GM19463 (cell line): ENCODE data around the gene CYP26B1.

ENCODE experiments used
- ATAC-seq: cut with Tn5 transposase; IDR thresholded peaks from one replicate; pipeline ENCODE4 v1.9.1; 2021; ENCODE audit warnings: mild to moderate bottlenecking, moderate library complexity; ENCODE audit not compliant: unreplicated experiment

CYP26B1 gene

DNA sequence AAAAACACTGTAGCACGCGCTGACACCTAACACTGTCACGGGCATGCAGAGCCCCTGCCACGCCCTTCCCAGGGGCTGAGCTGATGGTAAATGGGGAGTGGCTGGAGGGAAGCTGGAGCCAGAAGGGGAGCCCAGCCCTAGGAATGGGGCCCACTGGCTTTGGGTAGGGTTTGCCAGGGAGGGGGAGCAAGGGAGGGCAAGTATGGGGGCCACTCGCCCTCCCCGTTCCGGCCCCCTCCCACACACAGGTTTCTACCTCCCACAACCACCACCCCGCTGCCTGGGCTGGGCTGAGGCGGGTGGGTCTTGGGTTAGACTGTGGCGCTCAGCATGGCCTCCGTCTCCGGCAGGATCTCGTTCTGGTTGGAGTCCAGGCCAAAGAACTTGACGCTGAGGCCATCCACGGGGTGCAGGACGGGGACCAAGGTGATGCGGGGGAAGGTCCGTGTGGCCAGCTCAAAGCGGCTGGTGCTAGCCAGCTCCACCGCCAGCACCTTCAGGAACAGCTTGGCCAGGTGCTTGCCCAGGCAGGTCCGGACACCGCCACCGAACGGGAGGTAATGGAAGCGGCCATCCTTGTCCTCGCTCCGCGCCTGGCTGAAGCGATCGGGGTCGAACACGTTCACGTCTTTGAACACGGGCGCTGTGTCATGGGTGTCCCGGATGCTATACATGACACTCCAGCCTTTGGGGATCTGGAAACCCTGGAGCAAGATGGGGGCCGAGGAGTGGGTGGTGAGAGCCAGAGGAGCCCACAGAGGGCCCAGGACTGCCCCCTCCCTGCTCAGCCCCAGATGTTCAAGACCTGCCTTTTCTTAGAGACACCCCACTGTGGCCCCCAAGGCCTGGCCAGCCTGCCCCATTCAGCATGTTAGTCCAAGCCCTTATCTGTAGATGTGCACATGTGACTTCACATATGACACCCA, 15.5 kb downstream of the CYP26B1 start:
- no peak for ATAC-seq

DNA sequence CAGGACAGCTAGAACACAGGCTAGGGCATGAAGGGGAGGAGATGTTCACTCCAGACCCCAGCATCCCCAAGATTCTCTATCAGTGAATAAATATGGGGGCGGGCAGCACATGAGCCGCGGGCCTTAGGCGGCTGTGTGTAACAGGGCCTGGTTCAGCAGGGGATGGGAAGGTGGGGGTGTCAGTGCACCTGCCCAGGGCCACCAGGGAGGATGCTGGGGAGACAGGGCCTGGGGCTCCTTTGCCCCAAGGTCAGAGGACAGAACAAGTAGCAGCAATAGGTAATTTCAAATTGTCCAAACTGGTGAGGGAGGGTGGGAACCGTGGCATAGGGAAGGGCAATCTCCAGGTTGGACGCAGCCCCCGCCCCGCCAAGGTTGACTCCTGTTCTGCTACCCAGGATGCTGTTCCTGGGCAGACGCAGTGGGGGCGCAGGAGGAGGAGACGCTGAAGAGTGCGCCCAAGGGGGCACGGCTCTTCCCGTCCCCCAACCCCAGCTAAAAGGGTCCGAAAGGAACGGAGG, 16.2 kb downstream of the CYP26B1 start:
- ATAC-seq, result no peak

GRCh38 chr2:72130659-72131360, 16.9 kb downstream of the CYP26B1 start:
- ATAC-seq, result no peak

GRCh38 chr2:72129681-72130340, 17.9 kb downstream of the CYP26B1 start:
- ATAC-seq, result no peak

DNA sequence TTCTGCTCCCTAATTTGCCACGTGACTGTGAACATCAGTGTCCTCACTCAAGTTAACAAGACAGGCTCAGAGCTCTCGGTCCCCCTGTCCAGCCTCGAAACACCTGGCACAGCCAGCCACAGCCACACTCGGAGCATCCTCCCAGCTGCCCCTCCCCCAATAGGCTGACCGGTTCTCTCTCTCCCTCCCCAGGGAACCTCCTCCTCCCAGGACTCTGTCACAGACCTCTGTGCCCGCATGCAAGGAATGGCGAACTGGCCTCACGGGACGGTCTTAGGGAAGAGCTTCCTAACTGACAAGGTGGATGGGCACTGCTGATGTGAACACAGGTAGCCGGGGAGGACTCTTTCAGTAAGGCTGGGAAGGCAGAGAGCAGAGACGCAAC, 18.8 kb downstream of the CYP26B1 start:
- ATAC-seq, result no peak

- ATAC-seq, result no peak
Measured at GRCh38 chr2:72128059-72128842, 19.4 kb downstream of the CYP26B1 start.

DNA sequence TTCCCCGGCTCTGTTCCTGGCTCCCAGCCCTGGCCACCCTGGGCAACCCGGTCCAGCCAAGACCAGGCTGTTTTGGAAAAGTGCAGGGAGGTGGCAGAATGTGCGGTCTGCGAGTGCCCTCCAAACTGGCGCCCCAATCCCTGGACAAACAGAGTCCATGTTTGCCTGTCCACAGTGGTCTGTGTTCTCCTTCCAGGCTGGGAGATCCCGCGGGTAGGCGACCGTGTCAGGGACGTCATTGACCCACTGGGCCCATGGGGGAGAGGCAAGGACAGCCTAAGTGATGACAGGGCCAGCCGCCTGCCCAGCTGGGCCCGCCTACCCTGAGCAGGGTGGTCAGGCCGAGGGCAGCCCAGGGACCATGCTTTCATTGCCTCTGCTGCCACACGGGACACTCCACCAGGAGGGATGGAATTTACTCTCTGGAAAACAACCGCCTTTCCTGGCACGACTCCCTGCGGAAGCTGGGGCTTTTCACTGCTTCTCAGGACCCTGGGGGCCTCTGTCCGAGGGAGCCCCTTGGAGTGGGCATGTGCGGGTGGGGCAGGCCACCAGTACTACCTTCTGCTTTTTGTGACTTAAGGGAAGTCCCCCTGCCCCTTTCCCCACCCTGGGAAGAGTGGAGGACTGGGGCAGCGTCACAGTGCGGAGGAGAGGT, 20.1 kb downstream of the CYP26B1 start:
- ATAC-seq, result no peak

- no peak for ATAC-seq
Measured at GRCh38 chr2:72126186-72127100, 21.2 kb downstream of the CYP26B1 start.

GRCh38 chr2:72124376-72124775, 23.3 kb downstream of the CYP26B1 start:
- no peak for ATAC-seq

GRCh38 chr2:72121153-72121552, 26.5 kb downstream of the CYP26B1 start:
- no peak for ATAC-seq

DNA sequence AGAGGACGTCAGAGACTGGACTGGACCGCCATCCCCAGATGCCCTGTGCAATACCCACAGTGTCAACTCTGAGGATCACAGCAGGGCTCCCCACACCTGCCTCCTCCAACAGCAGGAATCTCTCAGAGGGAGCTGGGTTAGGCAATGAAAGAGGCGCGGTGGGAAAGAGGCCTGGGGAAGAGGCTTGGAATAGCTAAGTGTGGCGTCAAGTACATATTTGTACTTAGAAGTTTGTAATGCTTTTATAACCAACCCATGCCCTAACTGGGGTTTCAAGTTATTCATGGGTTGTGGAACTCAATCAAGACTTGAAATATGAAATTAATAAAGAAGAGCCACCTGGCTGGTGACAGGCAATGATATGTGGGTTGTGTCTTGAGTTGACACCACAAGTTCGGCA, 28.7 kb downstream of the CYP26B1 start:
- ATAC-seq, result no peak

DNA sequence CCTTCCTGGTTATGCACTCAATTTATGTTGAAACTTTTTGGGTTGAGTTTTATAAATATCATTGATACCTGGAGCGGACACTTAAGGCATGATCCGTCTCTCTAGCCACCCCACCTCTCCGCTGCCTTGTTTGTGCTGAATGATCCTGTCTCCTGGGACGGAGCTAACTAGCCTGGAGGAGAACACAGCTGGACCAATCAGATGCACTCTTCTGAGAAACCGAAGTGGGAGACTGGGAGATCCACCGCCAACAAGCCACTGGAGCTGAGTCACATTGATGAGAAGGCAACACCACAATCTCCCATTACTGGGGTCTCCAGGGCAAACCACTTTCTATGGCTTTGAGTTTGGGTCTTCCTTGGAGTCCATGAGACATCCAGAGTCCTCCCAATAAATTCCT, 29.3 kb downstream of the CYP26B1 start:
- ATAC-seq, result no peak

DNA sequence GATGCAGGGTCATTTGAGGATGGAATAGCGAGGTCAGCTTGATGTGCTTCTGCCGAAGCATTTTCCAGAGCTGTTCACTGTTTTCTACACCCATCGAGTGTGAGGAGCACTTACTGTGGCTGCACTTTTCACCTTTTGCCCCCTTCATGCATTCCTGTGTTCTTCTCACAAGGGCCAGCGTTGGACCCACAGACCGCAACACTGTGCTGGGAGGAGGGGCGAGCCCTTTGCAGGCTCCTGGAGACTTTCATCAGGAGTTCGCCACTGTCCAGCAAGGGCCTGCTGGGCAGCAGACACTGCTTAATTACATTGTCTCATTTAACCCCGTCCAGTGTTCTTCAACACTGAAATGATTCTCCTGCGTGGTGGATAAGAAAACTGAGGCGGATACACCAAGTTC, 29.9 kb downstream of the CYP26B1 start:
- no peak for ATAC-seq

DNA sequence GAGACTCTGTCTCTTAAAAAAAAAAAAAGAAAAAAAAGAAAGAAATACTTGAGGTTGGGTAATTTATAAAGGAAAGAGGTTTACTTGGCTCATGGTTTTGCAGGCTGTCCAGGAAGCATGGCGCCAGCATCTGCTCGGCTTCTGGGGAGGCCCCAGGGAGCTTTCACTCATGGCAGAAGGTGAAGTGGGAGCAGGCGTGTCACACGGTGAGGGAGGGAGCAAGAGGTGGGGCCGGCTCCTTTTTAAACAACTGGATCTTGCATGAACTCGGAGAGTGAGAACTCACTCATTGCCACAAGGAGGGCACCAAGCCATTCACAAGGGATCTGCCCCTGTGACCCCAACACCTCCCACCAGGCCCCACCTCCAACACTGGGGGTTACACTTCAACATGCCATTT, 30.6 kb downstream of the CYP26B1 start:
- no peak for ATAC-seq

DNA sequence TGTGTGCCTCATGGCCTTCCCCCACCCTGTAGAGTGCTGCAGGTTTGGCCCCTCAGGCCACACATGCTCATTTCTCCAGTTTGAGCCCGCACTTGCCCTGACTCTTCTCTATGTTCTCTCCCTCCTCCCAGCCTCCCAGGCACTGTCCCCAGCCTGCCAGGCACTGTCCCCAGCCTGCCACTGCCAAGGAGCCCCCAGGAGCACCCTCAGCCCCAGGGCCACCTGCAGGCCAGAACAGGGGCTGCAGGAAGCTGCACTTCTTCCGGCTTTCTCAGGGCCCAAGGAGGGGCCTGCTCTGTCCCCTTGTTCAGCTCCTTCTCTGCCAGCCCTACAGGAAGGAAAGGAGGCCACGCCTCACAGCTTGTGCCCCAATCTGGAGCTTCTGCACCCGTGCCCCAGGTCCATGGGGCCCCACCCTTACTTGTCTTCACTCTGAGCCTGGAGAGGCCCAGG, 31.6 kb downstream of the CYP26B1 start:
- peak; percentile 38 for ATAC-seq

GRCh38 chr2:72115110-72116080, 32.3 kb downstream of the CYP26B1 start:
- no peak for ATAC-seq

GRCh38 chr2:72114693-72115051, 33.0 kb downstream of the CYP26B1 start:
- no peak for ATAC-seq
